Thymus (tissue), 11 donors: Measurements from ENCODE around the gene LEPR. TPM values are rescaled to one million over a fixed set of nuclear protein-coding genes. Genes with fewer than 3 reads are reported as not detected.
A peak's percentile ranks its signal among the peaks of the same experiment; 100 is the strongest.

Source experiments
- DNase-seq, 9 donors: peaks; one replicate each; pipeline ENCODE4 v3.0.0-alpha.2; 2013; ENCODE audit warnings: low spot score in 9 of 9, low read depth in 6 of 9, missing footprints in 1 of 9
- H3K27ac ChIP-seq, 2 donors: one replicate each; pipeline ENCODE4 v1.5.1; 2013; ENCODE audit warnings: control low read depth in 1 of 2, low read depth in 1 of 2, low read length in 1 of 2, mild to moderate bottlenecking in 1 of 2, moderate library complexity in 1 of 2
- H3K27me3 ChIP-seq, 2 donors: one replicate each; pipeline ENCODE4 v1.5.1; 2013; ENCODE audit warnings: low read length in 1 of 2; ENCODE audit not compliant: control insufficient read depth in 2 of 2, insufficient read depth in 1 of 2
- H3K36me3 ChIP-seq, 2 donors: one replicate each; pipeline ENCODE4 v1.5.1; 2013; ENCODE audit warnings: low read length in 1 of 2, mild to moderate bottlenecking in 1 of 2, moderate library complexity in 1 of 2; ENCODE audit not compliant: control insufficient read depth in 2 of 2, insufficient read depth in 2 of 2
- H3K4me1 ChIP-seq, 2 donors: one replicate each; pipeline ENCODE4 v1.5.1; 2013; ENCODE audit warnings: low read length in 2 of 2; ENCODE audit not compliant: control insufficient read depth in 2 of 2, insufficient read depth in 2 of 2
- H3K4me3 ChIP-seq, 2 donors: one replicate each; pipeline ENCODE4 v1.5.1; 2013; ENCODE audit warnings: low read length in 2 of 2, control low read depth in 1 of 2, mild to moderate bottlenecking in 1 of 2
- H3K9me3 ChIP-seq, 2 donors: one replicate each; pipeline ENCODE4 v1.5.1; 2013; ENCODE audit warnings: low read length in 1 of 2, mild to moderate bottlenecking in 1 of 2; ENCODE audit not compliant: control insufficient read depth in 2 of 2, insufficient read depth in 1 of 2
- WGBS: extraction: QIAGEN DNeasy Blood & Tissue Kit; methylation state at CpG from one replicate; pipeline ENCODE4 v1.1.7; 2013; 5-methylcytosine and 5-hydroxymethylcytosine counted together
- polyA plus RNA-seq: library from polyadenylated mRNA; stranded (reverse); fragments of 200-250 nt; gene quantifications from one replicate; pipeline ENCODE4 v1.2.3, GENCODE V29; 2013
- total RNA-seq: library from RNA; stranded (reverse); fragments of 120-200 nt; gene quantifications from one replicate; pipeline ENCODE4 v1.2.4, GENCODE V29; 2013
- donor health status: healthy.

The LEPR gene
- total and polyA plus RNA-seq, 2 donors = 3.8 to 4.8 TPM

- Histone ChIP-seq H3K27me3 (no peaks in the 10 kb centered on the region), H3K36me3 (no peaks in the 10 kb centered on the region), H3K4me1 (peaks cover 3% of the 10 kb centered on the region in 2 donors), H3K4me3 (no peak overlapping the region), H3K9me3 (peaks cover 0 to 2% of the 10 kb centered on the region in 2 donors), H3K27ac (no peak overlapping the region)
- no peak for DNase-seq
- 96% methylated on average over 4 of the region's 4 CpGs for WGBS
Measured at GRCh38 chr1:65418522-65419185, 1.8 kb upstream of the LEPR start.

- WGBS = 1% methylated on average over 52 of the region's 52 CpGs
- Histone ChIP-seq H3K9me3 (peaks cover 0 to 2% of the 10 kb centered on the region in 2 donors), H3K4me3 (peak overlapping the region; percentile 52 to 76), H3K4me1 (peaks cover 3% of the 10 kb centered on the region in 2 donors), H3K27ac (peak overlapping the region; percentile 81 to 85), H3K36me3 (no peaks in the 10 kb centered on the region), H3K27me3 (no peaks in the 10 kb centered on the region)
- peak; percentile 89 to 98 (median 96) for DNase-seq
Measured at GRCh38 chr1:65419681-65420589, 533 bp upstream of the LEPR start.

GRCh38 chr1:65421351-65422025 is 1.0 kb downstream of the LEPR start:
- Histone ChIP-seq H3K9me3 (peaks cover 0 to 2% of the 10 kb centered on the region in 2 donors), H3K27me3 (no peaks in the 10 kb centered on the region), H3K4me1 (peaks cover 3% of the 10 kb centered on the region in 2 donors), H3K27ac (peak overlapping the region in 1 of 2 donors; percentile 86), H3K36me3 (peaks cover 0 to 15% of the 10 kb centered on the region in 2 donors), H3K4me3 (peak overlapping the region; percentile 52 to 76)
- DNase-seq = peak in 3 of 9 donors; percentile 8 to 12 (median 12)
- WGBS = 3% methylated on average over 13 of the region's 13 CpGs

DNA sequence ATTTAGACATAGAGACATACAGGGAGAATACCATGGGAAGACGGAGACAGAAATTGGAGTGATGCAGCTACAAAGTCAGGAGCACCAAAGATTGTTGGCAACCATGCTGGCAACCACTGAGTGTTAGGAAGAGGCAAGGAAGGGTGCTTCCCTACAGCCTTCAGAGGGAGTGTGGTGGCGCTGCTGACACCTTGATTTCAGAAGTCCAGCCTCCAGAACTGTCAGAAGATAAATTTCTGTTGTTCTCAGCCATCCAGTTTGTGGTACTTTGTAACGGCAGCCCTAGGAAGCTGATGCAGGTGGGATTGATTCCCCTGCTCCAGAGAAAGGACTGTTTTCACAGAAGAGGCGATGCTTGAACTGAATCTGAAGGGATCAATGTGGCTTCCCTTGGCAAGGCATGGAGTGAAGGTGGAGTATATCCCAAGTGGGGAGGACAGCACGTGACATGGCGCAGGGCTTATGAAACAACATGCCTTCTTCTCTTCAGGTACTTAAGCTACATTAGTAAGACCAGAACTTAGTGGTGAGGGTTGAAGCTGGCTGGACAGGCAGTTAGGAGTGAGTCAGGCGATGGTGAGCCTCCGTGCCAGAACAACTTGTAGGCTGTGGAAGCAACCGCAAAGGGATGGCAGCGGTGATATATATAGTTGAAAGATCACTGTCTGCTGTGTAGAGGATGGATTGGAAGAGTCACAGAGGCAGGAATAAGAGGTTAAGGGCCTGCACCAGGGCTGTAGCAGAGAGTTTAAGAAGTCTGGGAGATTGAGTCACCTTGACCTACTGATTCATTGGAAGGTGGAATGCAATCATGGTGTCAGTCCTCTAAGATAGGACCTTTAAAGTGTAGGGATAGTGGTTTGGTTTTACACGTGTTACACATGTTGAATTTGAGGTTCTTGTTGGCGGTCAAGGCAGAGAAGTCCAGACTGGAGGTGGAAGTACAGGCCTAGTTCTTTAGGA is 2.1 kb downstream of the LEPR start:
- peak overlapping the region in 1 of 2 donors; percentile 15 for H3K27ac ChIP-seq
- no peak for DNase-seq
- H3K4me1 ChIP-seq = peaks cover 3% of the 10 kb centered on the region in 2 donors
- no peak overlapping the region for H3K4me3 ChIP-seq
- peaks cover 0 to 2% of the 10 kb centered on the region in 2 donors for H3K9me3 ChIP-seq
- 97% methylated on average over 12 of the region's 12 CpGs for WGBS
- no peaks in the 10 kb centered on the region for H3K27me3 ChIP-seq
- H3K36me3 ChIP-seq = peaks cover 3 to 15% of the 10 kb centered on the region in 2 donors

DNA sequence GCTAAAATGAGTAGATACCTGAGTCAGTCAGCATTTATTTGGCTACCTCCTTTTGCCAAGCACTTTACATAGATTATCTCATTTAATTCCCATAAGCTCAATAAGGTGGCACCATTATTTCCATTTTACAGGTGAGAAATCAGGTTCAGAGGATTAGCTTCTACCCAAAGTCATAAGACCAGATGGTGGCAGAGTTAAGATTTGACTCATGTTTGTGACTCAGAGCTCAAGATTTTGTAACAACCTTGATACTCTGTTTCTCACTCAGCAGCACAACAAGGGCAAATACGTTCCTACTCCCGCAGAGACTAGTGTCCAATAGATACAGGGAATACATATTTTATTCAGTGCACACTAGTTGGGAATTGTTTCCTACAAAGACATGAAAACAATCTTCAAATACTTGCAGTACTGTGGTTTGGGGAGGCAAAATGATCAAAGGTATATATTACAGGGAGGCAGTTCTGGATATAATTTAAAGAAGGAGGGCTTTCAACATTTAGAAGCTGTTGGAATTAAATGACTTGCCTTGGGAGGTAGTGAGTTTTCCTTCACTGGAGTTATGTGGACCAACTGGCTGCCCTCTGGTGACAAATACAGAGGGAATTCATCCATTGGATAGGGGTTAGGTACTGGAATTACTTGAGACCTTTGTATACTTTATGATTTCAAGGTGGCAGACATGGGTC is 3.6 kb downstream of the LEPR start:
- Histone ChIP-seq H3K9me3 (peaks cover 0 to 2% of the 10 kb centered on the region in 2 donors), H3K27ac (no peak overlapping the region), H3K36me3 (peaks cover 3 to 15% of the 10 kb centered on the region in 2 donors), H3K4me3 (no peak overlapping the region), H3K27me3 (no peaks in the 10 kb centered on the region), H3K4me1 (peaks cover 3% of the 10 kb centered on the region in 2 donors)
- no peak for DNase-seq
- WGBS = 92% methylated on average over 2 of the region's 2 CpGs

DNA sequence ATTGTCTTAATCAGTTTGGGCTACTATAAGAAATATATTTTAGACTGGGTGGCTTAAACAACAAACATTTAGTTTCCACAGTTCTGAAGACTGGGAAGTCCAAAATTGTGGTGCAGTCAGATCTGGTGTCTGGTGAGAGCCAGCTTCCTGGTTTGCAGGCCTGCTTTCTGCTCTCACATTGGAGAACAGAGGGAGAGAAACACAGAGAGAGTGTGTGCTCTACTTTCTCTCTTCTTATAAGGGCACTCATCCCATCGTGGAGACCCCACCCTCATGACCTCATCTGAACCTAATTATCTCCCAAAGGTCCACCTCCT is 4.1 kb downstream of the LEPR start:
- WGBS = 88% methylated on average over 1 of the region's 1 CpG
- DNase-seq = no peak
- H3K27ac ChIP-seq = no peak overlapping the region
- H3K27me3 ChIP-seq = no peaks in the 10 kb centered on the region
- peaks cover 0 to 2% of the 10 kb centered on the region in 2 donors for H3K9me3 ChIP-seq
- H3K4me1 ChIP-seq = peaks cover 2 to 3% of the 10 kb centered on the region in 2 donors
- H3K36me3 ChIP-seq = peaks cover 3 to 15% of the 10 kb centered on the region in 2 donors
- H3K4me3 ChIP-seq = no peak overlapping the region

DNA sequence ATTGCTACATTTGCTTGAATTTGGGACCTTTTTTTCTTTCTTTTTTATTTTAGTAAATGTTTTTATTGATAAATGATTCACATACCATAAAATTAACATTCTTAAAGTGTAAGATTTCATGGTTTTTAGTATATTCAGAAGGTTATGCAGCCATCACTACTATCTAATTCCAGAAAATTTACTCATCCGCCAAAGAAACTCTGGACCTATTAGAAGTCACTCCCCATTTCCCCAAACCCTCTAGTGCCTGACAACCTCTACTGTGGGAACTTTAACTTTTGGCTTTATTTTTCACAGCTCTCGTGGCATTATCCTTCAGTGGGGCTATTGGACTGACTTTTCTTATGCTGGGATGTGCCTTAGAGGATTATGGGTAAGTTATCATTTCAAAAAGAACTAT is 4.5 kb downstream of the LEPR start:
- Histone ChIP-seq H3K4me1 (peaks cover 0 to 3% of the 10 kb centered on the region in 2 donors), H3K36me3 (peaks cover 5 to 15% of the 10 kb centered on the region in 2 donors), H3K9me3 (no peaks in the 10 kb centered on the region), H3K27me3 (no peaks in the 10 kb centered on the region), H3K27ac (no peak overlapping the region), H3K4me3 (no peak overlapping the region)
- over 99% methylated on average over 2 of the region's 2 CpGs for WGBS
- DNase-seq = no peak

- H3K4me1 ChIP-seq = peaks cover 0 to 3% of the 10 kb centered on the region in 2 donors
- H3K4me3 ChIP-seq = no peak overlapping the region
- DNase-seq = no peak
- peaks cover 5 to 17% of the 10 kb centered on the region in 2 donors for H3K36me3 ChIP-seq
- H3K9me3 ChIP-seq = no peaks in the 10 kb centered on the region
- no peak overlapping the region for H3K27ac ChIP-seq
- H3K27me3 ChIP-seq = no peaks in the 10 kb centered on the region
- whole genome bisulfite sequencing = over 99% methylated on average over 3 of the region's 3 CpGs
Measured at GRCh38 chr1:65425697-65426096, 5.2 kb downstream of the LEPR start.
